Vagina (tissue), 2 donors: ENCODE data around the gene RRP1B.

Source experiments
- CTCF ChIP-seq, 3 experiments: fragments of 450-650 bp in 2 of 3; fragments of 200-600 bp in 1 of 3; sonication (generic) in 1 of 3; IDR thresholded peaks; one replicate each; pipeline ENCODE4 v1.5.1; 2017 to 2019; ENCODE audit warnings: antibody characterized with exemption in 3 of 3, mild to moderate bottlenecking in 2 of 3, moderate library complexity in 2 of 3
- POLR2A ChIP-seq, 2 donors: fragments of 450-650 bp; IDR thresholded peaks; one replicate each; pipeline ENCODE4 v1.6.1; 2017; ENCODE audit warnings: antibody characterized with exemption in 2 of 2, mild to moderate bottlenecking in 2 of 2, moderate library complexity in 2 of 2
- POLR2AphosphoS5 ChIP-seq, 2 donors: sonication (generic); formaldehyde crosslinking; IDR thresholded peaks; one replicate each; pipeline ENCODE4 v1.9.0; 2017; ENCODE audit warnings: antibody characterized with exemption in 2 of 2, mild to moderate bottlenecking in 2 of 2, low read depth in 1 of 2; ENCODE audit not compliant: insufficient read depth in 1 of 2

GRCh38 chr21:43635436-43635835 is 23.9 kb upstream of the RRP1B start:
- TF ChIP-seq POLR2A (IDR thresholded peaks at IDR 0.05) (no peak), CTCF (IDR thresholded peaks at IDR 0.05) (no peak), POLR2AphosphoS5 (IDR thresholded peaks at IDR 0.05; ENCODE audit: insufficient read depth in 1 of 2, low read depth in 1 of 2) (no peak)
